Caco-2 (cell line): ENCODE measurements around the gene HNF4A. TPM values are rescaled to one million over a fixed set of nuclear protein-coding genes. Genes with fewer than 3 reads are reported as not detected.

Experiments used
- BruUV-seq: library from RNA; stranded (reverse); fragments of 400-500 nt; replicated peaks from 2 replicates; lab custom pipeline; 2021; lab: Mats Ljungman, UMichigan
- CTCF ChIA-PET: fragments of 300-600 bp; sonication (Branson Sonifier 250); formaldehyde crosslinking; loops from one replicate; lab custom pipeline; 2022; ENCODE audit warnings: antibody characterized with exemption; lab: Charles Lee
- POLR2A ChIA-PET: fragments of 300-600 bp; sonication (Branson Sonifier 250); formaldehyde crosslinking; loops from one replicate; lab custom pipeline; 2022; ENCODE audit warnings: antibody characterized with exemption; lab: Charles Lee
- DNase-seq, 2 experiments: peaks; one replicate each; pipeline versions ENCODE4 v3.0.0 to v3.0.0-alpha.2; 2020 to 2022
- H3K27me3 ChIP-seq: replicated peaks from 2 replicates; pipeline ENCODE4 v1.6.0; 2011; ENCODE audit warnings: low read length; ENCODE audit not compliant: control insufficient read depth, insufficient read depth
- H3K36me3 ChIP-seq: 2 replicates; pipeline ENCODE4 v1.5.1; 2011; ENCODE audit warnings: low read length; ENCODE audit not compliant: control insufficient read depth, insufficient read depth
- H3K4me1 ChIP-seq: fragments of 250-450 bp; sonication (Bioruptor Pico); 2 replicates; pipeline ENCODE4 v1.5.1; 2020; ENCODE audit warnings: mild to moderate bottlenecking
- H3K4me3 ChIP-seq: 2 replicates; pipeline ENCODE4 v1.5.1; 2011; ENCODE audit warnings: low read depth, mild to moderate bottlenecking, control low read depth, low read length
- H3K9me3 ChIP-seq: fragments of 250-450 bp; sonication (Bioruptor Pico); 2 replicates; pipeline ENCODE4 v1.5.1; 2020; ENCODE audit warnings: mild to moderate bottlenecking, moderate library complexity
- H3K27ac Mint-ChIP-seq: one replicate; pipeline ENCODE4 v1.8.0; 2022; ENCODE audit warnings: mixed read lengths; ENCODE audit not compliant: unreplicated experiment
- H3K27me3 Mint-ChIP-seq: one replicate; pipeline ENCODE4 v1.8.0; 2022; ENCODE audit warnings: mixed read lengths; ENCODE audit not compliant: insufficient read depth, unreplicated experiment
- H3K36me3 Mint-ChIP-seq: one replicate; pipeline ENCODE4 v1.8.0; 2022; ENCODE audit warnings: mild to moderate bottlenecking, mixed read lengths; ENCODE audit not compliant: insufficient read depth, unreplicated experiment
- H3K4me1 Mint-ChIP-seq: one replicate; pipeline ENCODE4 v1.8.0; 2022; ENCODE audit warnings: low read depth, mixed read lengths; ENCODE audit not compliant: unreplicated experiment
- H3K4me3 Mint-ChIP-seq: one replicate; pipeline ENCODE4 v1.8.0; 2022; ENCODE audit warnings: mild to moderate bottlenecking, moderate library complexity, mixed read lengths; ENCODE audit not compliant: unreplicated experiment
- H3K9me3 Mint-ChIP-seq: one replicate; pipeline ENCODE4 v1.8.0; 2022; ENCODE audit warnings: mixed read lengths; ENCODE audit not compliant: unreplicated experiment
- CTCF ChIP-seq, 2 experiments: fragments of 200-600 bp in 1 of 2; IDR thresholded peaks; 1 replicate in 1 of 2; 2 replicates in 1 of 2; pipeline versions ENCODE4 v1.5.1 to v1.8.0; 2011 to 2022; ENCODE audit warnings: antibody characterized with exemption in 1 of 2, control low read depth in 1 of 2, inconsistent platforms in 1 of 2, low read depth in 1 of 2, low read length in 1 of 2, mild to moderate bottlenecking in 1 of 2, moderate library complexity in 1 of 2; ENCODE audit not compliant: insufficient read depth in 1 of 2, severe bottlenecking in 1 of 2, unreplicated experiment in 1 of 2
- intact Hi-C: fragments of 100-400 bp; cut with micrococcal nuclease; formaldehyde crosslinking; loops from one replicate; pipeline ENCODE4 v1.10.0; 2022; ENCODE audit not compliant: unreplicated experiment
- total RNA-seq: library from RNA; stranded (reverse); gene quantifications from 2 replicates; pipeline ENCODE4 v1.2.3, GENCODE V29; 2022

HNF4A gene
- total RNA-seq, 1 experiment from 2014 or later = 292 TPM

DNA sequence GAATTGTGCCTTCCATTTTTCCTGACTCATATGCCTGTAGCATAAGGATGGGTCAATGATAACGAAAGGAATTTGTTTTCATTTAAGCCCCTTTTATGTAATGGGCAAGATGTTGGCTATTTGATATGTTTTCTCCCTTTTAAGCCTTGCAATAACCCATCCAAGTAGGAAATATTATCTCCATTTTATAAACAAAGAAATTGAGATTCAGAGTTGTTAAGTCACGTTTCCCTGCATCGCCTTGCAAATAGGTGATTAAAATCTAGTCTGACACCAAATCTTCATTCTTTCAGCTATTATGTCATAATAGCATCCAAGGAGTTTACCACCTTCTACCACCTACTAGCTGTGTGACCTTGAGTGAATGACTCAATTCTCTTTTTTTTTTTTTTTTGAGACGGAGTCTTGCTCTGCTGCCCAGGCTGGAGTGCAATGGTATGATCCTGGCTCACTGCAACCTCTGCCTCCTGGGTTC is 7.0 kb downstream of the HNF4A start:
- no peaks in the 10 kb centered on the region for H3K27me3 ChIP-seq
- no TSS peak for BruUV-seq
- TF ChIP-seq CTCF (IDR thresholded peaks at IDR 0.05; ENCODE audit: insufficient read depth in 1 of 2, low read depth in 1 of 2, low read length in 1 of 2, severe bottlenecking in 1 of 2, unreplicated experiment in 1 of 2) = no peak
- Mint-ChIP-seq H3K4me3 (no peak overlapping the region), H3K36me3 (peaks cover 42% of the 10 kb centered on the region), H3K27me3 (no peaks in the 10 kb centered on the region), H3K27ac (no peak overlapping the region), H3K4me1 (peaks cover 22% of the 10 kb centered on the region), H3K9me3 (no peaks in the 10 kb centered on the region)
- ChIA-PET CTCF (interaction anchor here (0.7 kb wide), 2 partner anchors 31 to 52 kb away, joined by 4 read pairs; partner anchors contain the start of gene FITM2), POLR2A (no interaction called here)
- H3K4me1 ChIP-seq = peaks cover 6% of the 10 kb centered on the region
- intact Hi-C loops = no loop called here
- no peak for DNase-seq
- H3K4me3 ChIP-seq = no peak overlapping the region
- H3K36me3 ChIP-seq = peaks cover 2% of the 10 kb centered on the region; the same call in 1 of the 2 replicates
- no peaks in the 10 kb centered on the region for H3K9me3 ChIP-seq

DNA sequence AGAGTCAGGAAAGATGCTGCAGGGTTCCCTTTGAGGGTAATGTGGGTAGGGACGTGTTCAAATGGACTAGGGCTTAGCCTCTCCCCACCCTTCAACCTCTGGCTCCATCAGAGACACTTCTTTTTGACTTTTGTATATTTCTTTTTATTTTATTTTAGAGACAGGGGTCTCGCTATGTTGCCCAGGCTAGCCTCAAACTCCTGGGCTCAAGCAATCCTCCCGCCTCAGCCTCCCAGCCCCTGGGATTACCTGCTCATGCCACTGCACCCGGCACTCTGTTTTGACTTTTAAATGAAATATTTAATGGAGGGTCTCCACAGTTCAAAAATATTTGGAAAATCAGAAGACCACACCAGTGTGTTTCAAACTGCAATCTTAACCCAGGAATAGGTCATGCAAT is 8.6 kb downstream of the HNF4A start:
- no TSS peak for BruUV-seq
- H3K4me1 ChIP-seq = peaks cover 14% of the 10 kb centered on the region

DNA sequence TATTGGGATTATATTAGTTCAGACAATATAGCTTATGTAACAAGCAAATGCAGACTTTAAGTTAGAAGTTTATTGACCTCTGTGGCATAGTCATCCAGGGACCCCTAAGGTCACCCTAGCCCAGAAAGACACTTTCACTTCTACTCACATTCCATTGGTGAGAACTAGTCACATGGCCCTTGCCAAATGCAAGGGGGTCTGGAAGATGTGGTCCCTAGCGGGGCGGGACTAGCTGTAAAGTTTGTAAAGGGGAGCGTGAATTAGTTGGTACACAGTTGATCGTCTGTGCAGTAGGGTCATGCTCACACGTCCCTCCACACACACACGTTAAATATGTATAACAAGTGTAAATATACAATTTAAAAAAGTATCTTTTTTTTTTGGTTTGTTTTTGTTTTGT is 9.3 kb downstream of the HNF4A start:
- intact Hi-C loops = no loop called here
- H3K4me1 Mint-ChIP-seq = peaks cover 24% of the 10 kb centered on the region
- H3K27ac Mint-ChIP-seq = no peak overlapping the region
- H3K9me3 ChIP-seq = no peaks in the 10 kb centered on the region
- no peak overlapping the region for H3K4me3 ChIP-seq
- DNase-seq = no peak
- BruUV-seq = no TSS peak
- ChIA-PET CTCF (interaction anchor here (0.6 to 1.2 kb wide), 2 partner anchors 20 to 54 kb away, joined by 3 to 4 read pairs; partner anchors contain the start of gene FITM2), POLR2A (no interaction called here)
- no peak for TF ChIP-seq CTCF (IDR thresholded peaks at IDR 0.05; ENCODE audit: insufficient read depth in 1 of 2, low read depth in 1 of 2, low read length in 1 of 2, severe bottlenecking in 1 of 2, unreplicated experiment in 1 of 2)
- H3K4me3 Mint-ChIP-seq = no peak overlapping the region
- peaks cover 2% of the 10 kb centered on the region; the same call in 1 of the 2 replicates for H3K36me3 ChIP-seq
- H3K27me3 Mint-ChIP-seq = no peaks in the 10 kb centered on the region
- peaks cover 46% of the 10 kb centered on the region for H3K36me3 Mint-ChIP-seq
- peaks cover 21% of the 10 kb centered on the region for H3K4me1 ChIP-seq
- H3K27me3 ChIP-seq = no peaks in the 10 kb centered on the region
- no peaks in the 10 kb centered on the region for H3K9me3 Mint-ChIP-seq

More for the DNA sequence above, 8.6 kb downstream of the HNF4A start:
- no peak overlapping the region for H3K27ac Mint-ChIP-seq
- no peaks in the 10 kb centered on the region for H3K9me3 Mint-ChIP-seq
- no peaks in the 10 kb centered on the region for H3K27me3 Mint-ChIP-seq
- H3K9me3 ChIP-seq = no peaks in the 10 kb centered on the region
- H3K27me3 ChIP-seq = no peaks in the 10 kb centered on the region
- H3K4me3 Mint-ChIP-seq = no peak overlapping the region
- intact Hi-C loops = no loop called here
- peaks cover 18% of the 10 kb centered on the region for H3K4me1 Mint-ChIP-seq
- peaks cover 2% of the 10 kb centered on the region; the same call in 1 of the 2 replicates for H3K36me3 ChIP-seq
- no peak overlapping the region for H3K4me3 ChIP-seq
- DNase-seq = no peak
- ChIA-PET CTCF (no interaction called here), POLR2A (no interaction called here)
- no peak for TF ChIP-seq CTCF (IDR thresholded peaks at IDR 0.05; ENCODE audit: insufficient read depth in 1 of 2, low read depth in 1 of 2, low read length in 1 of 2, severe bottlenecking in 1 of 2, unreplicated experiment in 1 of 2)
- peaks cover 44% of the 10 kb centered on the region for H3K36me3 Mint-ChIP-seq
